NCI-H345 (cell line): ENCODE data around the gene ADM2.
"Not testable (repeated sequence)": the region's sequence is repeated elsewhere in the genome, so short reads cannot be mapped to it uniquely, and the experiment has no call there.

ENCODE experiments used
- DNase-seq: peaks from one replicate; lab custom pipeline; 2025; lab: John Stamatoyannopoulos, UW

Gene ADM2

DNA sequence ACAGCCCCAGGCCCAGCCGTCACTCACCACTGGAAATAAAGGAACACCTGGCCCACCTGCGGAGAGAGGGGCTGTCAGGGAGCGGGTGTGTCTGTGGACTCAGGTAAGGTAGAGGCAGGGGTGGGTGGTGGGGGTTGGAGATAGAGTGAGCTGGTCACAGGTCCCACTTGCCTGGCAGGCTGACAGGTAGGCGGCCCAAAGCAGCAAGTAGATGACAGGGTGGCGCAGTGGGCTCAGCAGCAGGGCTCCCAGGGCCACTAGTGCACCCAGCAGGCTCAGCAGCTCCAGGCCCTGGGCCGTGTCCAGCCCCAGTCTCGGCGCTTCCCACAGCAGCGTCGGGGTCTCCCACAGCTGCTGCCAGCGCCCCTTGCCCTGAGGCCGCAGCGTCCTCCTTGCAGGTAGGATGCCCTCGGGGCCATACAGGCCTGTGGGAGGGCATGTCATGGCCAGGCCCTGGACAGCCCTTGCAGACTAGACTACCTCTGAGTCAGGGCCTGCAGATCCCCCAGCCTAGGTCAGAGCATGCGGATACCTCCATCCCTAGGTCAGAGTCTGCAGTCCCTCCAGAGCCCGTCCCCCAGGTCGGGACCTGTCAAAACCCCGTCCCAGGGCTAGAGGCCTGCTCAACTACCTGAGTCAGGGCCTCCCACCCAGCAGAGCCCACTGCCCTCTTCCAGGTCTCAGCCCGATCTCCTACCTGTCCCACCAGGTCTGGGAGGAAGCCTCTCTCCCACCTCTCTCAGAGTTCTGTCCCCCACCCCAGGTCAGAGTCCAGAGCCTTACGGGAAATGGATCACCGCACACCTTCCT, 25.5 kb downstream of the ADM2 start:
- peak; percentile 87 for DNase-seq

DNA sequence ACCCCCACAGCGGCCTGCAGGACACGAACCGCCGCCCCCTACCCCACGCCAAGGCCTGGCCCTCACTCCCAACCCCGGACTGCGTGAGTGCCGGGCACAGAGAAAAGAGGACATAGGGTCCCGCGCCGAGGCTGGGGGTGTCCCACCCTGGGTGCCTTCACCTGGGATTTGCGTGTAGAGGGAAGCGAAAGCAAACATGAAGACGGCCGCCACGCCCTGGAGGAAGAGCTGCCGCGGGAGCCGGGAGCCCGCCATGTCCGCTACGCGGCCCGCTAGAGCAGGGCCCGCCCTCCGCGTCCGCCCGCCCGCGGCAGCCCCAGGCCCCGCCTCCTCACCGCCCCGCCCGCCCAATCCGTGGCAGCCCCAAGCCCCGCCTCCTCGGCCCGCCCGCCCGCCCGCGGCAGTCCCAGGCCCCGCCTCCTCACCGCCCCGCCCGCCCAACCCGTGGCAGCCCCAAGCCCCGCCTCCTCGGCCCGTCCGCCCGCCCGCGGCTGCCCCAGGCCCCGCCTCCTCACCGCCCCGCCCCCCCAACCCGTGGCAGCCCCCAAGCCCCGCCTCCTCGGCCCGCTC, 26.2 kb downstream of the ADM2 start, which contains the start of gene LMF2:
Gene LMF2, minus strand, starts transcription at position 282 of the 570 bp plus-strand sequence. Its CDS starts 27 bp downstream, at position 255.
- DNase-seq, result peak; percentile 92

DNA sequence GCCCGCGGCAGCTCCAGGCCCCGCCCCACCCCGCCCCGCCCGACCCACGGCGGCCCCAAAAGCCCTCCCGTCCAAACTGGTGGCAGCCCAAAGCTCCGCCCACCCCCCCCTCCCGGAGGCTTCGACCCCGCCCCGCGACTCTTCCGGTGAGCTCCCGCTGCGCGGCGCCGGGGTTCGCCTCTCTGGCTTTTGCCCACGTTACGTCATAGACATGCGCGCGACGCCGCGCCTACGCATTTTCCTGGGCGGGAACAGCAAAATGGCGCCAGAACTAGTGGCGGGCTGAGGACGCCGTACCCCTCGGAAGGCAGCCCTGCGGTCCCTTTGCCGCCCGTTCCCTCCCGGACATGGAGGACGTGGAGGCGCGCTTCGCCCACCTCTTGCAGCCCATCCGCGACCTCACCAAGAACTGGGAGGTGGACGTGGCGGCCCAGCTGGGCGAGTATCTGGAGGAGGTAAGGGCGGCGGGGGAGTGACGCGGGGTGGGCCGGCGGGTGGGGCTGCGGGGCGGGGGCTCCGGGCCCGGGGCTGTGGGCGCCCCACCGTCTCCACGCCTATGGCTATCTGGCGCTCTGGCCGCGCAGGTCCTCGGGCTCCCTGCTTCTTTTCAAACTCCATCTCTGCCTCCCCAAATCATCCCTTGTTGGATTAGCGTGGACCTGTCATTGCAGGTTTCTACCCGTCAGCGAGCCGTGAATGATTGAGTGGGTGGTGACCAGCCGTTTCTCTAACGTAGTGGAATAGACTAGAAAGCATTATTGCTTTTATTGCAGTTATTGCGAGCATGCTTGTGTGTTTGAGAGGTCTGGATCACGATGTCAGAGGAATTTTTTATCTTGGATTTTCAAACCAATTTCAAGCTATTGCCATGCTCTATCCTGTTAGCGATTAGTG, 26.9 kb downstream of the ADM2 start, which contains the start of gene NCAPH2:
Gene NCAPH2, plus strand, starts transcription at position 234 of the 894 bp plus-strand sequence. Its CDS starts 114 bp downstream, at position 348.
- DNase-seq, result peak; percentile 93

DNA sequence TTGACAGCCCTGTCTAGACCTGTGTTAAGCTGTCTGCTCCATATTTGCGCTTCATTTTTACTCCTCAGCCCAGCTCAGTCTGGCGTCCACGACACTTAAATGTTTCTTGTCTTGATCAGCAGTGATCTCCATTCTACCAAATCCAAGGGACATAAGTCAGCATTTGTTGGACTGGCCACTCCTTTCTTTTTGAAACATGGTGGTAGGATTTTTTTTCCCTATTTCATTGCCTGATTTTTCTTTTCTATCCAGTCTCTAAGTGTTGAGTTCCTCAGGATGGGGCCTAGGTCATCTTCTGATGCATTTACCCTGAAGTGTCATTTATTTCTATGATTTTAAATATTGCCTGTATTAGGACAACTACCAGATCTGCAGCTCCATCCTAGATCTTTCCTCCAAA, 27.6 kb downstream of the ADM2 start:
- DNase-seq, result no peak

DNA sequence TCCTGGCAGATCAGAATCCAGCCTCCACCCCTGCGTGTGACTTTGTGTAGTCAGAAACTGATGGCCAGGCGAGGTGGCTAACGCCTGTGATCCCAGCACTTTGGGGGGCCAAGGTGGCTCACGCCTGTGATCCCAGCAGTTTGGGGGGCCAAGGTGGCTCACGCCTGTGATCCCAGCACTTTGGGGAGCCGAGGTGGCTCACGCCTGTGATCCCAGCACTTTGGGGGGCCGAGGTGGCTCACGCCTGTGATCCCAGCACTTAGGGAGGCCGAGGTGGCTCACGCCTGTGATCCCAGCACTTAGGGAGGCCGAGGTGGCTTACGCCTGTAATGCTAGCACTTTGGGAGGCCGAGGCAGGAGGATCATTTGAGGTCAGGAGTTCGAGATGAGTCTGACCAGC, 31.8 kb downstream of the ADM2 start:
- no peak for DNase-seq

DNA sequence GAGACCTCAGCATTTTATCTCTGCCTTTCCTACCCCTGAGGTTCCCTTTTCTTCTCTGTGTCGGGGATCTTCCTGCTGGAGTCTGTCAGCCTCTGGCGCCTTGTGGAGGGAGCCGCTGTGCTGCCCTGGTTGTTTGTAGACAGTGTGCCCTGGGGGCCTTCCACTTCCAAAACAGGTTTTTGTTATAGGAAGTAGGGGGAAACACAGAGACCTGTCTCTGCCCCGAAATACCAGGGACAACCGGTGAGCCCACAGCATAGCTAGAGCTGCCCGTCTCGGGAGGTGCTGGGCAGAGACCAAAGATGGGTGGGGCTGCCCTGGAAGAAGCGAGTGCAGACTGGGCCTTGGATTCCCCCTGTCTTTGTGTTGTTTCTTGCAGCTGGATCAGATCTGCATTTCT, 34.7 kb downstream of the ADM2 start:
- no peak for DNase-seq

DNA sequence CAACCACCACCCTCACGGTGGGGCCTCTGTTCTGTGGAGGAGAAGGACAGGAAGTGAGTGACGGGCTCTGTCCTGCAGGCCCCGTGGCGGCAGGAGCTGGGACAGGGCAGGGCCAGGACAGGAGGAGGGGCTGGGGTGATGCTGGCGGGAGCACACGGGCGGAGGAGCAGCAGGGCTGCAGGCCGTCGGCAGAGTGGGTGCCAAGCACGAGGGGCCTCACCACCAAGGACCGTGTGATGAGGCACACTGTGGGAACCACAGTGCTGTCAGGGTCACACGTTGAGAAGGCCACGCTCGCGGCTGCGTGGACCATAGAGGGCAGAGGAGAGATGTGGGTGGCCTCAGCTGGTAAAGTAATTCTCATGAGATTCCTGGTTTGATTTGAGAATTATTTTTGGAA, 35.5 kb downstream of the ADM2 start:
- DNase-seq, result no peak

DNA sequence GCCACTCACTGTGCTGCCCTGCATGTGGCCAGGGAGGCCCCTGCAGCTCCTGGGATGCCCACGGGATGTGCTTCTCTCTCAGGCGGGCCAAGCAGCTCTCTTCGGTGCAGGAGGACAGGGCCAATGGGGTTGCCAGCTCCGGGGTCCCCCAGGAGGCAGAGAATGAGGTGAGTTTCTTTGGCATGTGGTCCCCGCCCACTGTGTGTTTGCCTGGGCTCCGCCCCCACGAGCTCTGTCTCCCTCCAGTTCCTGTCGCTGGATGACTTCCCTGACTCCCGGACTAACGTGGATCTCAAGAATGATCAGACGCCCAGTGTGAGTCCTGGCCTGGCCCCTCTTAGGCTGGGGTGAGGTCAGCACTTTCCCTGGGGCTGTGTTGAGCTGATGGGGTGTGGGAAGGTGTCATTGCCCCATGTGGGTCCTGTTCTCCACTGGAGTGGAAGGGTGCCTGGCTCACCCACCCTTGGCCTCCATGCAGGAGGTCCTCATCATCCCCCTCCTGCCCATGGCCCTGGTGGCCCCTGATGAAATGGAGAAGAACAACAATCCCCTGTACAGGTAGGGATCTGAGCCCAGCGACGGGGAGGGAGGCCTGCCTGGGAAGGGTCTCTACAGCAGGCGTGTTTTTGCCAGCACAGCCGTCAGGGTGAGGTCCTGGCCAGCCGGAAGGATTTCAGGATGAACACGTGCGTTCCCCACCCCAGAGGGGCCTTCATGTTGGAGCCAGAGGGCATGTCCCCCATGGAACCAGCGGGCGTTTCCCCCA, 36.3 kb downstream of the ADM2 start:
- no peak for DNase-seq

DNA sequence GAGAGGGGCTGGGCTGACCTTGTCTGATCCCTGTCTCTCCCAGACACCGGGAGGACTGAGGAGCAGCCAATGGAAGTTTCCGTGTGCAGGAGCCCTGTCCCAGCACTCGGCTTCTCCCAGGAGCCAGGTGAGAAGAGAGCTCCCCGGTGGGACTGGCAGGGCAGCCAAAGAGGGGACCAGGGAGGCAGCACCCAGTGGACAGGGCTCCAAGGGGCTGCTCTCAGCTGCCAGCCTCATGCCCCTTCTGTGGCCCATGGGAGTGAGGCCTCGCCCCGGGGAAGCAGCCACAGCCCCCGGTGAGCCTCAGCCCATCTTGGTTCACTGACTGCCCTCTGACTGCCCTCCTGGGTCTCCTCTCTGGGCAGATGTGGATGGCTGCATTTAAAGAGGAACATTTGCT, 37.3 kb downstream of the ADM2 start:
- DNase-seq, result no peak

DNA sequence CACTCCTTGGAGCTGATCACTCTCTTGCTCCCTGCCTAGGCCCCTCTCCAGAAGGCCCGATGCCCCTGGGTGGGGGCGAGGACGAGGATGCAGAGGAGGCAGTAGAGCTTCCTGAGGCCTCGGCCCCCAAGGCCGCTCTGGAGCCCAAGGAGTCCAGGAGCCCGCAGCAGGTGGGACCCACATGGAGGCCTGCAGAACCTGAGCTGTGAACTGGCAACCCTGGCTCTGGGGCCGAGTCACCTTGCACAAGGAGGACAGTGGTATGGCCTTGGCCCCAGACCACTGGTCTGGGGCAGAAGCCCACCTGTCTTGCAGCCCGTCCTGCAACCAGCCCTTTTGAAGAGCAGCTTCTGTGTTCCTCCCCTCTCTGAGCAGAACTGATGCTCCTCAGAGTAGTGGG, 37.8 kb downstream of the ADM2 start:
- DNase-seq, result no peak

DNA sequence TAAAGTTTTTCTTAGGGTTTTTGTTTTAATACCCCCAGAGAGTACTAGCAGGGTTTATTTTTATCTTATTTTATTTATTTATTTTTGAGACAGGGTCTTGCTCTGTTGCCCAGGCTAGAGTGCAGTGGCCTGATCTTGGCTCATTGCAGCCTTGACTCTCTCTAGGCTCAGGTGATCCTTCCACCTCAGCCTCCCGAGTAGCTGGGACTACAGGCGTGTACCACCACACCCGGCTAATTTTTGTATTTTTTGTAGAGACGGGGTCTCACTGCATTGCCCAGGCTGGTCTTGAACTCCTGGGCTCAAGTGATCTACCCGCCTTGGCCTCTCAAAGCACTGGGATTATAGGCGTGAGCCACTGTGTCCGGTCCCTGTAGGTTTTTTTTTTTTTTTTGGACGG, 38.8 kb downstream of the ADM2 start:
- not testable (repeated sequence) for DNase-seq

DNA sequence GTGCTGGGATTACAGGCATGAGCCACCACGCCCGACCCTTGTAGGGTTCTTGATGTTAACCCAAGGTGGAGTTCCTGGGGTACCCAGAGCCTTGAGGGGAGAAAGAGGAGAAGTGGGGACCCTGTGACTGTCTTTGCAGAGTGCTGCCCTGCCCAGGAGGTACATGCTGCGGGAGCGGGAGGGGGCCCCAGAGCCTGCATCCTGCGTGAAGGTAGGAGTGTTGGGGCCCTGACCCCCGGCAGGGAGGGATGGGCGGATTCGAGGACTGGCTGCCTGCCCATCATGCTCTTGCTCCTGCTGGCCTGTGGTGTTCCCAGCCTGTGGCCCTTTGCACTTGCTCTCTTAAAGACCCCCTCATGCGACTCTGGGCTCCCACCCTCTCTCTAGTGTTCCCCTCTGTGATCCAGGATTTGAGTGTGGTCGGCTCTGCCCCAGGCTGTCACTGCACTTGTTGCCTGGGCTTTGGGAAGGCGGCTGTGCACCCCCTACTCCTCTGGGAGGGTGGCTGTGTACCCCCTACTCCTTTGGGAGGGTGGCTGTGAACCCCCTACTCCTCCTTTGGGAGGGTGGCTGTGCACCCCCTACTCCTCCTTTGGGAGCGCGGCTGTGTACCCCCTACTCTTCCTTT, 39.6 kb downstream of the ADM2 start:
- DNase-seq, result no peak

DNA sequence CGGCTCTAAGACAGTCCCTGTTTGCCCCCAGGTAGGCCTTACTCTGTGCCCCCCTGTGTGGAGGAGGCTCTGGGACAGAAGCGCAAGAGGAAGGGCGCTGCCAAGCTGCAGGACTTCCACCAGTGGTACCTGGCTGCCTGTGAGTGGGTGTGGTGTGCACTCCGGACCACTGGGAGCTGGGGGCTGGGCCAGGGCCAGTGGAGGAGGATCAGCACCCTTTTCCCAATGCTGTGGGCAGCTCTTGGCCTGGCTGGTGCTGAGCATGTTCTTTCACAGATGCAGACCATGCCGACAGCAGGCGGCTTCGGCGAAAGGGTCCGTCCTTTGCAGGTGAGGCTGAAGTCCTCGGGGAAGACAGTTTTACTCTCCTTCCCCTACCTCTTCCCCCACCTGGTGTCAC, 40.4 kb downstream of the ADM2 start:
- DNase-seq, result no peak

DNA sequence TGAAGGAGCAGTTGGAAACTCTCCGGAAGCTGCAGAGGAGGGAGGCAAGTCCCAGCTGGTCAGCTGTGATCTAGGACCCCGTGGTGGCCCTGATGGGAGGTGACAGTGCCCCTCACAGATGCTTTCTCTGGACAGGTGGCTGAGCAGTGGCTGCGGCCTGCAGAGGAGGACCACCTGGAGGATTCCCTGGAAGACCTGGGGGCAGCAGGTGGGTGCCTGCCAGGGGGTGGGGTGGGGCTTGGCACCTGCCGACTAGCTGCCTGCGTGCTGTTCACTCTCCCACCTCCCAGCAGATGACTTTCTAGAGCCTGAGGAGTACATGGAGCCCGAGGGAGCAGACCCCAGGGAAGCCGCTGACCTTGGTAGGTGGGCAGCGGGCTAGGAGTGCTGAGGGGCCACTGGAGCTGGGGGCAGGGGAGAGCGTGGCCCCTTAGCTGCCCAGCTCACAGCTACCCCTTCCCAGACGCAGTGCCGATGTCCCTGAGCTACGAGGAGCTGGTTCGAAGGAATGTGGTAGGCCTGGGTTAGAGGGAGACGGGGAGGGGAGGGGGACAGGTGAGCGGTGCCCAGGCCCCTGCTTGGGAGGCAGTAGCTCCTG, 41.0 kb downstream of the ADM2 start:
- no peak for DNase-seq

DNA sequence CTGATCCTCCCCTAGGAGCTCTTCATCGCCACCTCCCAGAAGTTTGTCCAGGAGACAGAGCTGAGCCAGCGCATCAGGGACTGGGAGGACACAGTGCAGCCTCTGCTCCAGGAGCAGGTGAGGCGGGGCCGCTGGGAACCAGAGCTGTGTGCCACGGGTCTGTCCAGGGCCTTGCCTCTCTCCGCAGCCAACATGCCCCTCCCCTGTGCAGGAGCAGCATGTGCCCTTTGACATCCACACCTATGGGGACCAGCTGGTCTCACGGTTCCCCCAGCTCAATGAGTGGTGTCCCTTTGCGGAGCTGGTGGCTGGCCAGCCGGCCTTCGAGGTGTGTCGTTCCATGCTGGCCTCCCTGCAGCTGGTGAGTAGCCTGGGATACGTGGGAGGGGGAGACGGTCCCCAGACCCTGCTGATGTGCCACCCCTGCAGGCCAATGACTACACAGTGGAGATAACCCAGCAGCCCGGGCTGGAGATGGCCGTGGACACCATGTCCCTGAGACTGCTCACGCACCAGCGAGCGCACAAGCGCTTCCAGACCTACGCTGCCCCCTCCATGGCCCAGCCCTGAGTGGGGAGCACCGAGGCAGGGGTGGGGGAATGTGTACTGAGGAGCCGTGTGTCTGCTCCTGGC, 41.6 kb downstream of the ADM2 start:
- DNase-seq, result no peak

DNA sequence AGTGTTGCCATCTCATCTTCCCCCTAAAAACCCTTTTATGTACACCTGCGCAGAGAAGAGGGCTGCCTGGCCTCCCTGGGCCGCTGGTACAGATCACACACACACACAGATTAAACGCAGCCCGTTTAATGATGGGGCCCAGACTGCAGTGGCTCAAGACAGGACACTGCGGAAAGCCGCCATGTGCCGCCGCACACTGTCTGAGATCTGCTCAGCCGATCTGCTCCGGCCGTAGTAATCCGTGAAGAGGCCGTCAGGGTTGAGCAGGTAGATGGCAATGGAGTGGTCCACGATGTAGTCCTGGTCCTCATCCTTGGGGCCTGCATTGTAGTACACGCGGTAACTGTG, 42.1 kb downstream of the ADM2 start:
- DNase-seq, result no peak

DNA sequence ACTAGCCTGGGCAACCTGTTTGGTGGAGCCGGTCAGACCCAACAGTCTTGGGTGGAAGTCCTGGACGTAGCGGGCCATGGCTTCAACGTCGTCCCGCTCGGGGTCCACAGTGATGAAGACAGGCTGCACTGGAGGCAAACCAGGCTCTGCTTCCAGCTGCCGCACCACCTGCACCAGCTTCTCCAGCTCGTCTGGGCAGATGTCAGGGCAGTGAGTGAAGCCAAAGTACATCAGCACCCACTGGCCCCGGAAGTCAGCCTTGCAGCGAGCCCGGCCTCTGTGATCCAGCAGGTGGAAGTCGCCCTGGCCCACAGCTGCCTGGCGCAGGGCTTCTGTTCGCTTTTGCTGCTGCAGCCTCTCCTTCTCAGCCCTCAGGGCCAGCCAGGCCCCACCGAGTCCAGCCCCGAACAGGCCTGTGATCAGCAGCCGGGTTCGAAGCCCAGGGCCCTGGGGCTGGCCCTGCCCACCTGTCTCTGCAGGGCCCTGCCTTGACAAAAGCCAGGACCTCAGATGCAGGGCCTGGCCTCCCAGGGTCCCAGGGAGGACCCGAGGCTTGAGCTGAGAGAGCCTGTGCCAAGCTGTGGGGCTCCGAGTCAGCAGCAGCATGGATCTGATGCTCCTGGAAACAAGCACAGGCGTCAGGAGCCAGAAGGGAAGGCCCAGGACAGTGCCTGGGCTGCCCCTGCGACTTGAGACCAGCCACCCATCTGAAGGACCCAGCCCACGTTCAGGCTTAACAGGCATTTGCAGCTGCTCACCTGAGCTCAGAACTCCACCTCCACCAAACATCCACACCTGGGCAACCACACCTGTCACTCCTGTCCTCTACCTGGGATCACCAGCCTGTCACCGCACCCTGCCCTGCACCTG, 42.7 kb downstream of the ADM2 start:
- DNase-seq, result no peak

DNA sequence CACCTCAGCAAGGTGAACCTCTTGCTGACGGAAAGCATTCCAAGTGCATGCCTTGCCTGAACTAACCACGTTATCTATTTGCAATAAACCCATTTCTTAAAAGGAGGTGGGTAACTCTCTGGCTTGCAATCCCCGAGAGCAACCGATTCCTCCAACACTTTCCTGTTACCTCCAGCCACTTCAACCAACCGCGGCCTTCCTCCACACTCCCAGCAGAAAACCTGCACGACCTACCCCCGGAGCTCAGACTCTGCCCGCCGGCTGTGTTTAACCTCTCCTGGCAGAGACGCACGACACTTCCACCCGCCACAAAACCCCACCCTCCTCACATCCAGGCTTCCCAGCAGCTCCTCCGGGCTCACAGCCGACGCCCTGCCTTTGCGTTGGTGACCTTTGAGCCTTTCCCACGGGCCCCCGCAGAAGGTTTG, 43.3 kb downstream of the ADM2 start:
- DNase-seq, result no peak

DNA sequence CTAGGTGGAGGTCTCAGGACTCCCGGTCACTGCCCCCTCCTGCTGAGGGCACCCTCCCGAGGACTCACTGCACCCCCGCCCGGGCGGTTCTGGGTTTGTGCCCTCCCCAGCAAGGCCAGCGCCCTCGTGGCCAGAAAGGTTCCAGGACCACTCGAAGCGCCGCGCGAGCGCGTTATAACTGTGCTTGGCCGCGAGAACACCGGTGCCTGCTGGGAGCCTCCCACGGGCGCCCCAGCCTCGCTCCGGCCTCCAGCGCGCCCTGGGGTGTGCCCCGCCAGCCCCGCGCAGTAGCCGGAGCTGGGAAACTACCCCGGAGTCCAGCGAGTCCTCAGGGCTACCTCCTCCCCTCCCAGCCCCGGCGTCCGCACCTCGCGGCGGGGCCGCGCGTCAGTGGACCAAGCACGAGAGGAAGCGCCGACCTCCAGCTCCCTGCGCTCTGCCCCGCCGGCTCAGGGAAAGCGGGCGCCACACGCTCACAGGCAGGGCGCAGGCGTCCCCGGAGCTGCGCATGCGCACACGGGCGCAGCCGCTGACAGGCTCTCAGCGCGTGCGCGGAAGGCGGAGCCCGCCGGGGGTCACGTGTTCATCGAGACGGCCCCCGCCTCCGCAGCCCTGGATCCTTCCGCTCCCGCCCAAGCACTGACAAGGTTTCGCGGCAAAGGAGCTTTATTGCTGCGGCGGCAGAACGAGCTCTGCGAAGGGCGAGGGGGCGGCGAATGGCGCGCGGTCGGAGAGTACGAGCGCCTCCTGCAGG, 43.9 kb downstream of the ADM2 start, which contains the start of gene SCO2:
Gene SCO2, minus strand, starts transcription at position 495 of the 754 bp plus-strand sequence. CDS start 1,187 bp downstream, outside the sequence.
- DNase-seq, result peak; percentile 92
